CD4-positive, alpha-beta T cell treated with Interferon gamma for 1 hour (primary cell): ENCODE measurements around the gene EGLN1.
"Not testable (repeated sequence)": the region's sequence is repeated elsewhere in the genome, so short reads cannot be mapped to it uniquely, and the experiment has no call there.

Experiments used
- DNase-seq: peaks from one replicate; pipeline ENCODE4 v3.0.0-alpha.2; 2020

Gene EGLN1

GRCh38 chr1:231357831-231358354 is 64.2 kb downstream of the EGLN1 start:
- peak; percentile 4 for DNase-seq

GRCh38 chr1:231357187-231357772 is 64.8 kb downstream of the EGLN1 start:
- no peak for DNase-seq

DNA sequence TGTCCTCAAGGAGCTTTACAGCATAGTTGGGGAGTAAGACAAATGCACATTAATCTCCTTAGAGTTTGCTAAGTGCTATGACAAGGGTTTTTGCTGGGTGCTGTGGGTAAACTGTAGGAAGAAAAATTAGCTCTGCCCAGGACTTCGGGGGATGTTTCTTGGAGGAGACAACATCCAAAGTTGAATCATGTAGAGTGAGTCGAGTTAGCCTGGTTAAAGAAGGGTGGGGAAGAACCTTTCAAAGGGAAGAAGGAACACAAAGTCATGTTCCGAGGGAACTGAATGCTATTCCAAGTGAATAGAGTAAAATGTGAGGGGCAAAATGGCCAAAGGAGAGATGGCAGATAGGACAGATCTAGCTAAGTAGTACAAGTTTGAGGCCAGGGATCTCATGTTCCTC is 66.9 kb downstream of the EGLN1 start:
- DNase-seq, result no peak

GRCh38 chr1:231354330-231355020 is 67.6 kb downstream of the EGLN1 start:
- DNase-seq, result no peak

DNA sequence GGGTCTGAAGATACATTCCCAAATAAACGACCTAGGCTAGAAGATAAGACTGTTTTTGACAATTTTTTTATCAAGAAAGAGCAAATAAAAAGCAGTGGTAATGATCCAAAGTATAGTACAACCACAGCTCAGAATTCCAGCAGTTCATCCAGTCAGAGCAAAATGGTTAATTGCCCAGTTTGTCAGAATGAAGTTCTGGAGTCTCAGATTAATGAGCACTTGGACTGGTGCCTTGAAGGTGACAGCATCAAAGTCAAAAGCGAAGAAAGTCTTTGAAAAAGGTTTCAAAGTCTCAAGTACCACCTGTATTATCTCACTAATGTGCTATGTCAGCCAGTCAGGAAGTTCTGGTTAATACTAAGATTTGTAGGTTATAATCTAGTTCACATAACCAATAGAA is 69.0 kb downstream of the EGLN1 start:
- DNase-seq, result no peak

- no peak for DNase-seq
These were observed 70.3 kb downstream of the EGLN1 start for GRCh38 chr1:231351816-231352215.

DNA sequence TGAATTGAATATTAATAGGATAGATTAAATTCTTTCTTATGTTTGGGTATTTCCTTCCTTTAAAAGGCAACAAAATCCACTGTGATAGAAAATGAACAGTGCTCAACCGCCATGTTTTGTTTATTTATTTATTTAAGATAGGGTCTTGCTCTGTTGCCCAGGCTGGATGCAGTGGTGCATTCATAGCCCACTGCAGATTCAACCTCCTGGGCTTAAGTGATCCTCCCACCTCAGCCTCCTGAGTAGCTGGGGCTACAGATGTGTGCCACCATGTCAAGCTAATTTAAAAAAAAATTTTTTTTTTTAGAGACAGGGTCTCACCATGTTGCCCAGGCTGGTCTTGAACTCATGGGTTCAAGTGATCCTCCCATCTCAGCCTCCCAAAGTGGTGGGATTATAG is 73.2 kb downstream of the EGLN1 start:
- DNase-seq, result not testable (repeated sequence)

DNA sequence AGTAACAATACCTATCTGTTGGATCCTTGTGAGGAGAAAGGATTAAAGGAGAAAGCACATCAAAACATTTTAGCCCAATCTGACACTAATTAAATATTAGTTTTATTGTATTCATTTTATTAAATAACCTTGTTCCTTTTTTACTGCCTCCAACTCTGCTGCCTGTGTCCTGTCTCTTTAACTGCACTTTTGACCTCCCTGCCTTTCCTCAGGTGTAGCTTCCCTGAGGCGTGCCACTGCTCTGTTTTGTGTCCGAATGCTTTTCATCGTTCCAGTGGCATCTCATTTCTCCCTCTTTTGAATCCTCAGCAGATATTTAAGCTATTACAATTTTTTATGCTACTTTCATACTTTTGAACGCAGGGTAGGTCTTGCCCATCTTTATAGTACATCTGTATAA is 73.6 kb downstream of the EGLN1 start:
- no peak for DNase-seq

- DNase-seq, result no peak
These were observed 74.1 kb downstream of the EGLN1 start for GRCh38 chr1:231347961-231348360.

- no peak for DNase-seq
These were observed 81.6 kb downstream of the EGLN1 start for GRCh38 chr1:231340328-231341013.

- DNase-seq, result no peak
These were observed 83.6 kb downstream of the EGLN1 start, which contains the start of gene SPRTN for GRCh38 chr1:231338270-231339128. Gene SPRTN, plus strand, starts transcription at chr1:231338293. Its CDS starts 91 bp downstream, at chr1:231338384.

GRCh38 chr1:231337472-231338269 is 84.4 kb downstream of the EGLN1 start, which contains the start of gene EXOC8:
Gene EXOC8, minus strand, starts transcription at chr1:231337852. Its CDS starts 107 bp downstream, at chr1:231337745.
- DNase-seq, result peak; percentile 96

DNA sequence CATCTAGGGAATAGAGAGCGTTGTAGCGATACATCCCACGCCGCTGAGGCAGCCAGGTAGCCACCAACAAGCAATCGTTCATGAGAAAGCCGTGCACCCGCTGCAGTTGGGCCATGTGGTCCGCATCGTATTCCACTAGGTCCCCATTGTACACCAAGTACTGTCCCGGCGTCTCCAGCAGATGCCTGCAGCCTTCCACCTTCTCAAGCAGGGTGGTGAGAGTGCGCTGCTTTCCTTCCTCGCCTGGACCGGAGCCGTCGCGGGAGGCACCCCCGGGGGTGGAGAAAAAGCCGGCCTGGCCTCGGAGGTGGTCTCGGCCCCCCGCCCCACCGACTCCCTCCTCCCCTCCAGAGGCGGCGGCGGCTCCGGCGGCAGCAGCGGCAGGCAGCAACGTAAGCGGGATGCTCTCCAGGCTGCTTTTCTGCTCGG is 85.0 kb downstream of the EGLN1 start:
- DNase-seq, result no peak

DNA sequence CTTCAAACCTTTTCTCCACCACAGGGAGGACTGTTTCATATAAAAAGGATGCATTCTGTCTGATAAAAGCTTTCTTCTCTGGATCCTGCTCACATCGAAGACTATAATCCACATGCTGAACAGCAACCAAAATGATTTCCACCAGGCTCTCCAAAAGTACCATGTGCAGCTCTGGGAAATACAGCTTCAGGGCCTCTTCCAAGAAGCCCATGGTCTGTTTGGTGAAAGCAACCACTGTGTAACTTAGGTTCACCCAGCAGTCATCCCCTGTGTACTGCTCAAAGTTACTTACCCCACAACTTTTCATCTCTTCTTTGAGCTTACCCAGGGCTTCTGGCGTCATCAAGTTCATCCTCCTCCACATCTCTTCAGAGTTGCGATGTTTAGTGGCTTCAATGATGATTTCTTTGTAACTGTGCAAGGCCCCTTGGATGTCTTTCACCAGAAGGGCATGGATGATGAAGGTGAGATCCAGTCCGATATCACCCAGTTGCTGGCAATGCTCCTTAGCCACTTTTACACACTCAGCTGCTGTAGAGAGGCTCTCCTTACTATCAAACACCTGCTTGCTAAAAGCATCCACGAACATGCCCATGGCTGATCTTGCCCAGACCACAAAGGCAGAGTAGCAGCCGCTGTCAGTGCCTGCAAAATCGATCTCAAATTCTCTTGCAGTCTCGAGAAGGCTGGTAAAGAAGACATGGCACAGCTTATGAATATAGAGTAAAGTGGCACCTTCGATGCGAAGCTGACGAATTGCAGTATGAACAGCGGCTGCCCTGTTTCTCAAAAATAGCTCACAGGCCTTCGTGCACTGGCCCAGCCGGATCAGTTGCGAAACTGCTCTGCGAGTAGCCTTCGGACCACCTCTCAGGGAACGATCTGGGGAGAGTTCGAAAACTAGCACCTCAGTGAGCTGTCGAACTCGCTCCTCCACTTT is 86.2 kb downstream of the EGLN1 start:
- DNase-seq, result no peak

DNA sequence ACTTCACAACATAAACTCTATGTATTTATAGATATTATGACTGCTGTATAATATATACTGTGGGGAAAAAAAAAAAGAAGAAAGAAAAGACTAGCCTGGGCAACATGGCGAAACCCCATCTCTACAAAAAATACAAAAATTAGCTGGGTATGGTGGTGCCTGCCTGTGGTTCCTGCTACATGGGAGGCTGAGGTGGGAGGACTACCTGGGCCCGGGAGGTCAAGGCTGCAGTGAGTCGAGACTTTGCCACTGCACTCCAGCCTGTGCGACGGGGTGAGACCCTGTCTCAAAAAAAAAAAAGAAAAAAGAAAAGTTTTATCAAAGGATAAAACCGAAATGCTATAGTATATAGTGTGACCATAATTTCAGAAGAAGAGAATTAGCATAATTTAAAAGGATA is 87.1 kb downstream of the EGLN1 start:
- no peak for DNase-seq

DNA sequence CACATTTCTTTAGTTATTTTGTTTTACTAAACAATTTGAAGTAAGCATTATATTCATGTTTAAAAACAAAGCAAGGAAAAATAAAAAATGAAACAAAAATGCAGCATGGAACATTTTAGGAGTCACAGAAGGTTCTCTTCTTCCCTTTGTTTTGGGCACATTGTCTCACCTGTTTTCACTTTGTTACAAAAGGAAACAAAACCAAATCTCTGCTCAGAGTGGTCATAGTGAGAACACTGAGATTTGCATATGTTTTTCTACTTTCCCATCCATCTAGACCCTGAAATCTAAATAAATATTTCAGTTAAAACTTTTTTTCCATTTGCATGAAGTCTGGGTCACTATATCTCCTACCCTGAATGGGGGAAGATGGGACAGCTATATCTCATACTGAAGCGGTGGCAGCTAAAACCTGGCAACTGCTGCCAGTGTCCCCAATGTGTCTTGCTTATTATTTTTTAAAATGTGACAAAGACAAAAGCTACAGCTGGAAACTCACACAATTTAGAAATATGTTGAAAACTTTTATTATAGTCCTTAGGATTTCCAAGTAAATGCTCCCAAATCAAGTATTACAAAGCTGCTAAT is 87.9 kb downstream of the EGLN1 start:
- no peak for DNase-seq

DNA sequence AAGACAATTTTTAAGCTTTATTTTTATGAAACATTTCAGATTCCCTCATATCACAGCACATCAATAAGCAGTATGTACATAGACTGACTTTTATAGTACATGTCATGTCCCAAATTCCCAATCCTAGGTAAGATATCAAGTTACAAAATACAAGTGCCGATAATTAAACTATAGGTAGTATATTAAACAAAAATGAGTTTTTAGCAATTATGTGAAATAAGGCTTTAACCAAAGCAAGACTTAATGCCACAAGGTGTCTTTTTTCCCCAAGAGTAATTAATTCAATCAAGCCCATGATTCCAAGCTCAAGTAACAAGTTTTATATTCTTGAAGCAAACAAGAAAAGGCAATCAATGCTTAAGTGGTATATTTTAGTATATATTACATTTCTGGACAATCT is 89.3 kb downstream of the EGLN1 start:
- DNase-seq, result no peak

DNA sequence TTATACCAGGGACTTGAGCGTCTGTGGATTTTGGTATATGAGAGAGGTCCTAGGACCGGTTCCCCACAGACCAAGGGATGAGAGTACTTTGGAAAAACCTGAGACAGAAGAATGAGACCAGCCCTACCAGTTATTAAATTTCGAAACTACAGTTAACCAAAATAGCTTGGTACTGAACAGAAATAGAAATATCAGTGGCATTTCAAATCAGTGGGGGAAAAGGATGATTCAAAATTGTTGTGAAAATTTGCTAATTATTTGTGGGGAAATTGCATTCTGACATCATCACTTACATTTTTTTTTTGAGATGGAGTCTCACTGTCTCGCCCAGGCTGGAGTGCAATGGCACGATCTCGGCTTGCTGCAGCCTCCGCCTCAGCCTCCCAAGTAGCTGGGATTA is 92.6 kb downstream of the EGLN1 start:
- no peak for DNase-seq

GRCh38 chr1:231327617-231328016 is 94.5 kb downstream of the EGLN1 start:
- no peak for DNase-seq

DNA sequence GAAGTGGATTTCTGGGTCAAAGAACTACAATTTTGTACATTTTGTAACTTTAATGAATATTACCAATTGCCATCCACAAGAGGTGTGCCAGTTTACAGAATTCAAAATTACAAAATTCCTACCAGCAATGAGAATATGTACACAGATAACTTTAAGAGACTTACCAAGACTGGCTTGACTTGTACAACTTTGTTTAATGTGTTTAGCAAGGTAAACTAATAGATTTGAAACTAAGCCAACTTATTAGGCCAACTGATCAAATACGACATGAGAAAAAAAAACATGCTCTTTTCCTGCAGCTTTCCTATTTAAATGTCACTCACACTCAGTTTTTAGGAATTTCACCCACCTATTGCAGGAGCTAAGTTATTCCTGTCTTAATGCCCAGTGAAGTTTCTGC is 95.8 kb downstream of the EGLN1 start:
- DNase-seq, result no peak
